GM18870 (cell line): ENCODE measurements around the gene DYNLT5.
"Not testable (repeated sequence)": the region's sequence is repeated elsewhere in the genome, so short reads cannot be mapped to it uniquely, and the experiment has no call there.

Source experiments
- ATAC-seq: cut with Tn5 transposase; IDR thresholded peaks from one replicate; pipeline ENCODE4 v1.9.1; 2021; ENCODE audit warnings: moderate library complexity; ENCODE audit not compliant: unreplicated experiment

The DYNLT5 gene, protein sequence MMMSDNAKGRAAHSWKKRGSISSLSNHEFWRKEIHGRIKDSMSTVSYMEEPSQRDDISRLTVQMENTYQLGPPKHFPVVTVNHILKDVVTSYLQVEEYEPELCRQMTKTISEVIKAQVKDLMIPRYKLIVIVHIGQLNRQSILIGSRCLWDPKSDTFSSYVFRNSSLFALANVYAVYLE

DNA sequence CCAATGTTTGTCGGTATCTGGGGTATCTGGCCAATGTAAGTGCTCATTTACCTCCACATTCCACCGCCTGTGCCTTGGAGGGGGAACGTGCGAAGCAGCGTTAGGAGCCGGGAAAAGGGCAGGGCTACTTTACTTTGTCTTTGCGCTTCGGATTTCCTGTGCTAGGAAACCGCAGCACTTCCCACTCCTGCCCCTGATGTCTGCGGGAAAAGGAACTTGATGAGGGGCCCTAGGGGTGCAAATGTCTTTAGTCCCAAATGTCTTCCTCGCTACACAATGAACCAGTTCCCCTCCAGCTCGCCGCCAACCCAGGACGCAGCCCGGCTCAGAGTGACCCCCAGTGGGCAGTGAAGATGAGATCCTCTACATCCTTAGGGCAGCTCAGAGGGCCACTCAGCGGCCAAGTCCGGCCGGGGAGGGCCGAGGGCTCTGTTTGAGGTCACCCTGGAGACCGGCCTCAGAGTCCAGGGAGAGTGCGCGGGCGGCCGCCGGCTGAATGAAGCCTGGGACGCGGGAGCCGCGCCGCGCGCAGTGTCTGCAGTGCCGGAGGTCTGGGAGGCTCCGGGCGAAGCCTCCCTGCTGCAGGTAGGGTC lies at the start of gene DYNLT5:
DYNLT5 (plus strand) TSS at position 460 of the 593 bp plus-strand sequence. CDS start 2,200 bp downstream, outside the sequence.
- ATAC-seq: no peak

DNA sequence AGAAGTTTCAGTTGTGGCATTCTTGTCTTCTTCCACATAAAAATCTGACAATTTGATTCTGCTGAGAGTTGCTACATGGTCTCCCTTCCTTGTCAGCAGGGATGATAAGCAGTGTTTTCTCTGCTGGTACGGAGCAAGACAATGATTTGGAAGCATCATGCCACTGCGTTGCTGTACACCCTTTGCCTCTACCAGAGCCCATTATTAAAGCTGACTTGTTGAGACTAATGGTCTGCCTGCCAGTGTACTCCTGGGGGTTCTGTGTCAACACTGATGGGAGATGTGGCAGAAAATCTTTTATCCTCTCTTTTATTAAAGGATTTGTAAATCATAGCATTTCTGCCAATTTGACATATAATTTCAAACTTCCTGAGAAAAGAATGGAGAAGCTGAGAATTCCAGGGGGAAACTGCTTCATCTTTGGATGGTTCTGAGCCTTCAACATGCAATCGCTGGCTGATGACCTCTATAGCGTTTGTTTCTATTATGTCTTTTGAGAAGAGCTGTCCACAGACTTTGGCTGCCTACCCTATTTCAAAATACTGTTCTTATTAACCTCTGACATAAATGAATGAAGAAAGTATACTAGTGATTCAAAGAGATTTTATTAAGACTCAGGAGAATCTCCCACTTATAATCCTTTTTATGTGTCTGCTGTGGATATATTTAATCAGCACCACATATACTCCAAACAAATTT lies 47.9 kb upstream of the DYNLT5 start:
- ATAC-seq: no peak

DNA sequence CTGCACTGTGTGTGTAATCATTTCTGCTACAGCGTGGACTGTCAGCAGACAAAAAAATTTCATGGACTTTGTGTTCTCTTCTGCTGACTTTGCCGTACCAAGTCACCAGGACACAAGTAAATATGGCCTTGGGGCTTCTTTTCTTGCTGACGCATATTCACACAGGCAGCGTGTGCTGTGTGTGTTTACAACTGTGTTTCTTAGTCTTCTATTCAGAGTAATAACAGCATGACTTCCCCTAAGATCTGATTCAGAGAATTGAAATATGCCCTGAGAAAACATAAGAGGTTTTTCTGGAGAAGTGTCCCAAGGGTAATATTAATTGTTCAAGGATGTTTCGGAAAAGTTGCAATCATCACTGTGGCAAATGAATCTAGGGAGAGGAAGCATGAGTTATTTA lies 47.1 kb upstream of the DYNLT5 start:
- no peak for ATAC-seq

DNA sequence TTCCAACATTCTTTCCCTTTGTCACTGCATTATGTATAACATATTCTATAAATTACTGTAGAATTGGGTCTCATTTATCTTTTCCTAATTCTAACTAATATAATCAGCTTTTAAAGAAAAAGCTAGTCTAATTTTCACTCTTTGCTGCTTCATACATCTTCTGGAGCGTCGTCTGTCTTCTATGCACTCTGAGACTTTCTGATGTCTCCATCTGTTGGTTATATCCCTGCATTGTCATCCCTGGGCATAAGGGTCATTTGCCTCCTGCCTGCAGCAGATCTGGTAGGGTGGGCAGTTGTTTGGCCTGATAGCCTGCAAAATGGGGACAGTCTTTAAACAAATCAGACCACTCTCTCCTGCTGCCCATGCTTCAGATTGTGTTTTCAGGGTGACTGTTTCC lies 40.8 kb upstream of the DYNLT5 start:
- ATAC-seq: no peak

DNA sequence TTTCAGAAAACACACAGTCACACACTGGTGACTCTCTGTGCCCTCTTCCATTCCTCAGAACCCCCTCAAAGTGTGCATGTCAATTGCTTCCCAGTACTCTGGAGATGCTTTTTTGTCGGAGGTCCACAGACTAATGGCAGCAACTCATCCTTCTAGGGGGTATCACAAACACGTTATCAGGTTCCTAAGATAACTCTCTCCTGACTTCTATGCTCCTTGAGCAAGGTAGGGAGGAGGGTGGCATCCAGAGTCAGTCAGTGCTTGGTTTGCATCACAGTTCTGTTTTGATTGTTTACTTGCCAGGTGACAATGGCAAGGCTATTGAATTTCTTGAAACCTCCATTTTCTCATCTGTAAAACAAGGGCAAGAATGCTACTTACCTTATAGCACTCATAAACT lies 39.4 kb upstream of the DYNLT5 start:
- ATAC-seq: no peak

DNA sequence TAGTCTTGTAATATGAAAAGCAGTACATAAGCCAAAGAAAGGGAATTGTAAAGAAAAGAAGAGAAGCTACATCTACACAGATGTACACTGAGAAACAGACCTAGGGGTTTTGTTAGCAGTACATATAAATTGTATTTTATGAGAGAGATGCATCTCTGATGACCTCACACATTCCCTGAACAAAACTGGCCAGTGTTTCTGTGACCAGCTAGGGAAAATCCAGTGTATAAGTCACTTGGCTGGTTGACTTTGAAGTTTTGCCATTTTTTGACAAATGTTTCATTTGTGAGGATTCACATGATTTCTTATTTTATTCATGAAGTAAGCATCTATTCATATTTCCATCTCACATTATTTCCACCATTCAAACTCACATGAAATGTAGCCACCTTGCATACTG lies 28.3 kb upstream of the DYNLT5 start:
- no peak for ATAC-seq

DNA sequence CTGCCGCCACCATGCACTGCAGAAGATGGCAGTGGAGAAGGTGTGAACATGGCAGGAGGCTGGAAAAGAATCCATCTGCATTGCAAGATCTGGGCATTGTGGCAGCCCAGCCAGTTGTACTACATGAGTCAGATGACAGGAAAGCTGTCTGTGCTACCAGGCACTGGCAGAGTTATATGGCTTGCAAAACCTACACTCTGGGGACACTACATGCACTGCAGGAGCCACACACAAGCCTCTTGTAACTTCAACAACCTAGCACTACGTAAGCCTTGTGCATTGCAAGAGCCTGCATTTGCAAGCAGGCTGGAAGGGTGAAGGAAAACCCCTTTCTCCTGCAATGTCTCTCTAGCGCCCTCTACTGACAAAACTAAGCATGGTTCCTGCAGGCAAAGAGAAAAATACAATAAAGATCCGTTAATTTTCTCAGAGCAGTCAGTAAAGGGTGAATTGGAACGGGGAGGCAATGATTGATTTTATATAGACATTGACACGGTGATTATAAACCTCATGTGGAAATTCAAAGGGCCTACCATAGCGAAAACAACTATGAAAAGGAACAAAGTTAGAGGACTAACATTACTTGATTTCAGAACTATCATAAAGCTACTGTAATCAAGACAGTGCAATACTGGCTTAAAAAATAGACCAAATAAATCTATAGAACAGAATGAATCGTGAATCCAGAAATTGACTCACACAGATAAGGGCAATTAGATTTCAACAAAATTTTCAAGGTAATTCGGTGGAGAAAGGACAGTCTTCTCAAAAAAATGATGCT lies 26.2 kb upstream of the DYNLT5 start:
- peak; percentile 80 for ATAC-seq

DNA sequence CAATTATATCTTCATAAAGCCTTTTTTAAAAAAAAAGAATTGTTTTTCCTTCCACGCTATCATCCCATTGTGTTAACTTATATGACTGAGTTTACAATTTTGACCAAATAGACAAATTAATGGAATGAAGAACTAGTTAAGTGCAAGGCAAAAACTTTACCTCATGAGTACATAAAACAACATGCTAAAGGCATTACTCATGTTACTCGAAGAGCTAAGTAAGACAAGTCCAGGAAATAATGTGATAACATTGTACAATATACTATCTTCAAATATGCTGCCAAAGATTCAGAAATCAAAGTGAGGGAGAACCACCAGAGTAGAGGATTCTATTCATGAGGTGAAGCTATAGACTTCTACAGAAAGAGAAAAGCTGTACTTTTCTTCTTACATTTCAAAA lies 24.2 kb upstream of the DYNLT5 start:
- no peak for ATAC-seq

DNA sequence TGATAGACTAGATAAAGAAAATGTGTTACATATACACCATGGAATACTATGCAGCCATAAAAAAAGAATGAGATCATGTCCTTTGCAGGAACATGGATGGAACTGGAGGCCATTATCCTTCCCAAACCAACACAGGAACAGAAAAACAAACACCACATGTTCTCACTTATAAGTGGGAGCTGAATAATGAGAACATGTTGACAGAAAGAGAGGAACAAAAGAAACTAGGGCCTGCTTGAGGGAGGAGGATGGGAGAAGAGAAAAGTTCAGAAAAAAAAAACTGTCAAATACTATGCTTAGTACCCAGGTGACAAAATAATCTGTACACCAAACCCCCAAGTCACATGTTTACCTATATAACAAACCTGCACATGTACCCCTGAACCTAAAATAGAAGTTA lies 23.5 kb upstream of the DYNLT5 start:
- ATAC-seq: not testable (repeated sequence)

DNA sequence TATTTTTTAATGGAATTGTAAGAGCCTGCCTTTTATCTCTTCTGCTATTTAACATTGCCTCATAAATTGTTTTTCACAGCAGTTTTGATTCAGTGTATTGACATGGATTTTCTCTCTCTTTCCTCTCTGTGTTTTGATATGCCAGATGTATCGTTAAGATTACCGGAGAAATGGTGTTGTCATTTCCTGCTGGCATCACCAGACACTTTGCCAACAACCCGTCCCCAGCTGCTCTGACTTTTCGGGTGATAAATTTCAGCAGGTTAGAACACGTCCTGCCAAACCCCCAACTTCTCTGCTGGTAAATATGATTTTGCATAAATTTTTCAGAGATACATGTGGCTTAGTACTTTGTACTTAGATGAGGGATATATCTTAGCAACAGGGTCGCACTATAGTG lies 23.1 kb upstream of the DYNLT5 start:
- no peak for ATAC-seq

DNA sequence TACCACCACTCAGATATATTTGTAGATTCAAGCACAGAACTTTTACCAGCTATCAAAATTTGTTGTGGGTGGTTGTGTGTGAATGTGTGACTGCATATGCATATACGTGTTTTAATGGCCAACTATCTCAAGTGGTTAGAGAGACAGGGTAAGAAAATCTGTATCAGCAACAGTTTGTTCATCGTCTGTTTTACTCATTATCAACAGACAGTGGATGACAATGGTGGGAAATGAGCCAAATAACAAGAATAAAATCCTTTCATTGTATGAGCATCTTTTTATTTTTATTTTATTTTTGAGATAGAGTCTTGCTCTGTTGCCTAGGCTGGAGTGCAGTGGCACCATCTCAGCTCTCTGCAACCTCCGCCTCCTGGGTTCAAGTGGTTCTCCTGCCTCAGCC lies 22.7 kb upstream of the DYNLT5 start:
- no peak for ATAC-seq

DNA sequence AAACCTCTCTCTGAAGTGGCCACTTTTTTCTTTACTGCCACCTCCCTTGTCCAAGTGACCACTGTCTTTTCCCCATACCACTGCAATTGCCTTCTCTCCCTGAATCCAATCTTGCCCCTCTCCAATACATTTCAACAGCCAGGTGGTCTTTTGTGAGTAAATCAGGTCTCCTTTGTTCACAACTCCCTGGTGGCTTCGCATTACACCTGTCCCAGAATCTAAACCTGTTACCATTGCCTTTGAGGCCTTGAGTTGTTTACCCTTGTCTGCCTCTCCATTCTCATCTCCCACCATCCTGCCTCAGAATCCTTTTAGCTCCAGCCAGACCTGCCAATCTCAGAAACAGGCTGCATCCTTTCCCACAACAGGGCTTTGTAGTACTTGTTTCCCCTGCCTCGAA lies 21.8 kb upstream of the DYNLT5 start:
- ATAC-seq: no peak

DNA sequence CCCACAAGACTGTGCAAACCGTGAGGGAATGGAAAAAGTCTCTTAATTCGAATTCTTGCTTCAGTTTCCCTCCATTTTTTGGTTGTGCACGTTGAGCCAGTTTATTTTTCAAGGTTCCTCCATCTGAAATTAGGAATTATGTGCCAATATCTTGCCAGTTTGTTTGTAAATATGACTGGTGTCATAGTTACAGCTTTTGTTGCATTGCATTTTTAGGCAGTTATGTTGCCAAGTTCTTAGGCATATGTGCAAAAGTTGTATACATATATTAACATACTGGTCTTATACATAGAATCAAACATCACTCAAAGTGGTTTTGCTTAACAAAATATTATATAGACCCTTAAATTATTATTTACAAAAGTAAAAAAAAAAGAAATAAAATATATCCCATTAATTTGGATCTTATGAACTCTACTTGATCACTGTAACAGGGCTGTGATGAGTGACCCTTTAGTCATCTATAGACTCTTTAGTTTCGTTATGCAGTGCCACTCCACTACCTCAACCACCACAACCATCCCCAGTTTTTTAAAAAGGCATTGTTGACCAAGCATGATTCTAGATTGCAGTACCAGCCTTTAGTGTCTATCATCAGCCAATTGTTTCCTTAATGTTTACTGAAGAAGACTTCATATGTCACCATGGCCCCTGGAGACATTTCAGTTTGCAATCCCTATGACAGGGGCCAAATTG lies 20.9 kb upstream of the DYNLT5 start:
- ATAC-seq: peak; percentile 61

DNA sequence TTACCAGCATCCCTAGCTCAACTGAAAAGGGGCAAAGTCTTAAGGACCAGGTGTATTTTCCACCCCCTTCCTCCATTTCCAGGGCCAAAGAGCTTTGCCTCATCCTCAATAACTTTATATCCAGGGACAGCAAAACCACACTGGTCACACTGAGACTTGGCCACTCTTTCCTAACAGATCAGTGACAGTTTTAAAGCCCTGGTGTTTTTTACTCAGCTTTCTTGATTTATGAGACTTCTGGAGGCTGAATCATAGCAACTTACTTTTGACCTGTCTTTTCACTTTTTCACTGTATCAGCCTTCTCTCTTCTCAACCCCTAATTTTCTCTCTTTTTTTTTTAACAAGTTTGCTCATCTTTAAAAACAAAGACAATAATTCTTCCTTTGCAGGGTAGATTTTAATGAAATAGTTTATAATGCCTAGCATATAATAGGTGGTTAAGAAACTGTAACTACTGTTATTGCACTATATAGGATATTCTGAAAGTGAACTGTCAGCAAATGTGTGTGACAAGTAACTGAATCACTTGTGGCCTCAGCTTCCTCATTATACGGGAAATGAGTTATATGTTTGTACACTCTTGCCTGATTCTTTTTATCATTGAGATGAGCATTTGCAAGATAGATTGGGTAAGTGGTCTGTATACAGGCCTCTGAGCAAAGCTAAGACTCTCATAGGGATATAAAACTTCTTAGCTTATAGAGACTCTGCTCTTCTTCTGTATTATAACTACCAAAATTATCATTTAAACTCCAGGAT lies 19.7 kb upstream of the DYNLT5 start:
- ATAC-seq: peak; percentile 35

DNA sequence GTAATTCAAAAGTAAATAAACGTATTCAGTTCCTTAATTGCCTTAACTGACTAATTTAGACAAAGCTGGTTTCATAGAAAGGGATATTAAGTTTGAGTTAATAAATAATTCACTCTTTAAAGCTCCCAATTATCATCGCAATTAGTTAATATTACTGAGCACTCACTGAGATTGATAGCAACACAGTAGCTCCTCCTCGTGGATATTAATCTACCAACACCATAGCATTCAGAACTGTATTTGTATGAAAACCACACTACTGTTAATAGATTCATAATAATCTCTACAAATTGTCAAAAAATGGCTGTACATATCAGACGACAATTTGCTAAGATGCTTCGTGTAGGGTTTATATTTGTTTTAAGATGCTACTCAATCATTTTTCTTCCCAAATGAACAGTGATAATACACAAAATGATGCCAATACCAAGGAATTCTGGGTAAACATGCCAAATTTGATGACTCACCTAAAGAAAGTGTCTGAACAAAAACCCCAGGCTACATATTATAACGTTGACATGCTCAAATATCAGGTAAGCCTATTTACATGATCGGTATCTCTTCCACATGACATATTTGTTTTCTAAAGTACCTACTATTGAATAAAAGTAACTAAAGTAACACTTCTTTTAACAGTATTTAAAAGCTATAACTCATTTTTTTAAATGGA lies 18.8 kb upstream of the DYNLT5 start:
- ATAC-seq: no peak

DNA sequence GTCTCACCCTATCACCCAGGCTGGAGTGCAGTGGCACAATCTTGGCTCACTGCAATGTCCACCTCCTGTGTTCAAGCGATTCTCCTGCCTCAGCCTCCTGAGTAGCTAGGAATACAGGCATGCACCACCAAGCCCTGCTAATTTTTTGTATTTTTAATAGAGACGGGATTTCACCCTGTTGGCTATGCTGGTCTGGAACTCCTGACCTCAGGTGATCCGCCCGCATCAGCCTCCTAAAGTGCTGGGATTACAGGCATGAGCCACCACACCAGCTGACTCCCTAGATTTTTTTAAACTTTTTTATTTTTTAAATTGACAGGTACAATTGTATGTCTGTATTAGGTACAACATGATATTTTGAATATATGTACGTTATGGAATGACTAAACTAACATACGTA lies 17.7 kb upstream of the DYNLT5 start:
- ATAC-seq: not testable (repeated sequence)

DNA sequence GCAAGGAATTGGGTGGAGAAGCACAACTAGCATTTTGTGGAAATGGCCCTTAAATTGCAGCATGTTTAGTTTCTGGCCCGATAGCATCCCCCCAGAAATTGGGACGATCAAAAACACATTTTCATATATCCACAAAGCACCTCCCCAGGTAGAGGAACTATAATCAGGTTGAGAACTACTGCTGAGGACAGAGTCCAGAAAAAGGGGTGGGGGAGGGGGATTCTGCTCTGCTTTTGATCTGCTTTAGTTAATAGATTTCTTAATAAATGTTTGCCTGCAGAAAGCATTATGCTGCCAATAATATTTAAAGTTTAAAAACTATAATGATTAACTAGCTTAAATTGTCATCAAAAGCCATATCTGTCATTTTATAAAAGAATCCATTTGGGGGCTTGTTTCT lies 14.4 kb upstream of the DYNLT5 start:
- no peak for ATAC-seq

DNA sequence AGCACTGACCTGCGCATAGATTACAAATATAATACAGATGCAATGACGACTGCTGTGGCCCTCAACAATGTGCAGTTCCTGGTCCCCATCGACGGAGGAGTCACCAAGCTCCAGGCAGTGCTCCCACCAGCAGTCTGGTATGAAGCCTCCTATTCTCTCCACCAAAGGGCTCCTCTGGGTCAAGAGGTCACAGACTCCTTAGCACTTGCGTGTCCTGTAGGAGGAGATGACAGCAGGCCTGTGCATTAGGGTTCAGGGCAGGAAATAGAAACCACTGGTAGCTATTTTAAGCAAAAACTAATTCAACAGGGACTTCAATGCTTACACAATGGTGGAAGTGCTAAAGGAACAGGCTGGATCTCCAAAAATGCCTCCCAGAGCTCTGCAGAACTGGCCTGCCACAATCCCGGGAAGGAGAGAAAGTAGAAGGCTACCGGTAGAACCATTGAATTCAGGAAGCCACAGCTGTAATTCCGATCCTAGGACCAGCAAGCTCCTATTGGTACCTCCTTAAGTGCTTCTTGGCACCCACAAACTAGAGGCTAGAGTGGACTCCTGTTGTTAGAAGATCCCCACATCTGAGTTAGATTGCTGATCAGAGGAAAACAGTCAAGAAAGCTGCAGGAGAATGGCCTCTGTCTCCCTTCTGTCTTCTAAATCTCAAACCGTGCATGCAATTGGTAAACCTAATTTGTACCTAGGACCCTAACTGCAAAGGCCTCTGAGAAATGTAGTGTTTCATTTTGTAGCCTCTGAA lies 12.7 kb upstream of the DYNLT5 start:
- no peak for ATAC-seq

DNA sequence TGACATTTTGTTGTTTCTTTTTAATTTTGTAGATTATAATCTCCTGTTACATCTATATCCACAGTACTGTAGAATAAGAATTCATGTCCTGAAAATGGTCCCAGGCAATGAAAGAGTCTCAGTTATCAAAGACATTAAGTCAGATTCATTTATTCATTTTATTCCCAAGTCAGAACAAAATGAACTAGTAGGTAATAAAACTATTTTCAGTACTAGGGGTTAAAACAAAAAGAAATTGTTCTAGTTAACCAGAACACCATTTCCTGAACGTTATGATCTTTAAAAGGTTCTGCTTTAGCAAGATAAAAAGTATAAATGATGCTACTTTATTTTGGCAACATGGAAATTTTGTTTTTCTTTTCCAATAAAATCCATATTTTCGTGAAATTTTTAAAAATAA lies 6.8 kb upstream of the DYNLT5 start:
- no peak for ATAC-seq
